Upper lobe of left lung (tissue), 4 donors: ENCODE measurements around the gene PBXIP1.

Experiments
- CTCF ChIP-seq, 6 experiments: fragments of 450-650 bp in 4 of 6; fragments of 200-600 bp in 2 of 6; sonication (generic) in 2 of 6; IDR thresholded peaks; one replicate each; pipeline ENCODE4 v1.5.1; 2016 to 2019; ENCODE audit warnings: antibody characterized with exemption in 6 of 6
- POLR2A ChIP-seq, 4 donors: fragments of 450-650 bp; IDR thresholded peaks; one replicate each; pipeline ENCODE4 v1.5.1; 2016 to 2017; ENCODE audit warnings: antibody characterized with exemption in 4 of 4, mild to moderate bottlenecking in 2 of 4
- POLR2AphosphoS5 ChIP-seq, 2 donors: sonication (generic); formaldehyde crosslinking; IDR thresholded peaks; one replicate each; pipeline ENCODE4 v1.5.1; 2017; ENCODE audit warnings: antibody characterized with exemption in 2 of 2

DNA sequence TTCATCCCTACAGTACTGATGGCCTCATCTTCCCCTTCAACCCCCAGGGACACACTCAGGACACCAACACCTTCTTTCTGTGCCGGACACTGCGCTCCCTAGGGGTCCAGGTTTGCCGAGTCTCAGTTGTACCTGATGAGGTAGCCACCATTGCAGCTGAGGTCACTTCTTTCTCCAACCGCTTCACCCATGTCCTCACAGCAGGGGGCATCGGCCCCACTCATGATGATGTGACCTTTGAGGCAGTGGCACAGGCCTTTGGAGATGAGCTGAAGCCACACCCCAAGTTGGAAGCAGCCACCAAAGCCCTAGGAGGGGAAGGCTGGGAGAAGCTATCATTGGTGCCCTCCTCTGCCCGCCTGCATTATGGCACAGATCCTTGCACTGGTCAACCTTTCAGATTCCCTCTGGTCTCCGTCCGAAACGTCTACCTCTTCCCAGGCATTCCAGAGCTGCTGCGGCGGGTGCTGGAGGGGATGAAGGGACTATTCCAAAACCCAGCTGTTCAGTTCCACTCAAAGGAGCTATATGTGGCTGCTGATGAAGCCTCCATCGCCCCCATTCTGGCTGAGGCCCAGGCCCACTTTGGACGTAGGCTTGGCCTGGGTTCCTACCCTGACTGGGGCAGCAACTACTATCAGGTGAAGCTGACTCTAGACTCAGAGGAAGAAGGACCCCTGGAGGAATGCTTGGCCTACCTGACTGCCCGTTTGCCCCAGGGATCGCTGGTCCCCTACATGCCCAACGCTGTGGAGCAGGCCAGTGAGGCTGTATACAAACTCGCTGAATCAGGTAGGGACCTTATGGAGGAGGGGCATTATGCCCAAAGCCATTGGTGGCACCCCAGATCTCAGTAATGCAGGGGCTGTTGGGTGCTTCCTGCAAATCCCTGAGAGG lies 32.4 kb upstream of the PBXIP1 start:
- TF ChIP-seq CTCF (IDR thresholded peaks at IDR 0.05) (no peak), POLR2AphosphoS5 (IDR thresholded peaks at IDR 0.05) (no peak), POLR2A (IDR thresholded peaks at IDR 0.05) (no peak)
